GM12875 (cell line): ENCODE measurements around the gene IL26.
"Not testable (repeated sequence)": the region's sequence is repeated elsewhere in the genome, so short reads cannot be mapped to it uniquely, and the experiment has no call there.

ENCODE experiments used
- H3K4me3 ChIP-seq: one replicate; pipeline ENCODE4 v1.5.1; 2011; ENCODE audit warnings: low read depth, low read length, control low read depth
- TF ChIP-seq, protein P1 (sequence below): IDR thresholded peaks from 2 replicates; pipeline ENCODE4 v1.5.1; 2011; ENCODE audit warnings: low read depth, mild to moderate bottlenecking, control low read depth, inconsistent platforms, low read length, moderate library complexity, borderline replicate concordance; ENCODE audit not compliant: insufficient read depth

IL26 gene

GRCh38 chr12:68178774-68179439, 46.7 kb downstream of the IL26 start:
- TF ChIP-seq, protein P1, sequence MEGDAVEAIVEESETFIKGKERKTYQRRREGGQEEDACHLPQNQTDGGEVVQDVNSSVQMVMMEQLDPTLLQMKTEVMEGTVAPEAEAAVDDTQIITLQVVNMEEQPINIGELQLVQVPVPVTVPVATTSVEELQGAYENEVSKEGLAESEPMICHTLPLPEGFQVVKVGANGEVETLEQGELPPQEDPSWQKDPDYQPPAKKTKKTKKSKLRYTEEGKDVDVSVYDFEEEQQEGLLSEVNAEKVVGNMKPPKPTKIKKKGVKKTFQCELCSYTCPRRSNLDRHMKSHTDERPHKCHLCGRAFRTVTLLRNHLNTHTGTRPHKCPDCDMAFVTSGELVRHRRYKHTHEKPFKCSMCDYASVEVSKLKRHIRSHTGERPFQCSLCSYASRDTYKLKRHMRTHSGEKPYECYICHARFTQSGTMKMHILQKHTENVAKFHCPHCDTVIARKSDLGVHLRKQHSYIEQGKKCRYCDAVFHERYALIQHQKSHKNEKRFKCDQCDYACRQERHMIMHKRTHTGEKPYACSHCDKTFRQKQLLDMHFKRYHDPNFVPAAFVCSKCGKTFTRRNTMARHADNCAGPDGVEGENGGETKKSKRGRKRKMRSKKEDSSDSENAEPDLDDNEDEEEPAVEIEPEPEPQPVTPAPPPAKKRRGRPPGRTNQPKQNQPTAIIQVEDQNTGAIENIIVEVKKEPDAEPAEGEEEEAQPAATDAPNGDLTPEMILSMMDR = no peak
- H3K4me3 ChIP-seq = no peak overlapping the region

- no peak overlapping the region for H3K4me3 ChIP-seq
- TF ChIP-seq, protein P1 = no peak
Measured at GRCh38 chr12:68178184-68178583, 47.4 kb downstream of the IL26 start.

GRCh38 chr12:68177562-68177961, 48.0 kb downstream of the IL26 start:
- TF ChIP-seq, protein P1 = no peak
- no peak overlapping the region for H3K4me3 ChIP-seq

GRCh38 chr12:68176257-68176656, 49.4 kb downstream of the IL26 start:
- TF ChIP-seq, protein P1 = no peak
- no peak overlapping the region for H3K4me3 ChIP-seq

DNA sequence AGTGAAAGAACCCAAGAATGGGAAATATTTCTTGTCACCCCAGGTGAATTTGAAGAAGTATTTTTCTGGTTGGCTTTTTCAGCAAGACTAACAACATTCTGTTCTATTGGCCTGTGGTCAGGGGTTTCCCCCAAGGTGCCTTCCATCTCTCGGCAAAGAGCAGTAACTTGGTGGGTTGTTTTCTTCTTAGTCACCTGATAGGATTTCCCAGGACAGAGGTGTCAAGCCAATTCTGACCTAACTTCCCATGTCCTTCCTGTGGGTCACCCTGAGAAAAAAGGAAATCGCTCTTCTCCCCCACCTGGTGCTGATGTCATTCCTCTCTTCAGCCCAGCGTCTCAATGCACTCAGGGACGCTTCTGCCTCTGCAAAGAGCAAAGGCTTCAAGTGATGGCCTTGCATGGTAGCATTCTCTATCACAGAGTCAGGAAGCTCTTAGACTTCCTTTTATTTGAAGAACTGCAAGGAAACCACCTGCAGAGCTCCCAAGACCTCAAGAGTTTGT, 50.0 kb downstream of the IL26 start:
- H3K4me3 ChIP-seq = peak overlapping the region; percentile 5
- TF ChIP-seq, protein P1 = no peak

- H3K4me3 ChIP-seq = not testable (repeated sequence)
Measured at GRCh38 chr12:68174761-68175160, 50.8 kb downstream of the IL26 start.

GRCh38 chr12:68173792-68174191, 51.8 kb downstream of the IL26 start:
- TF ChIP-seq, protein P1 = no peak
- H3K4me3 ChIP-seq = no peak overlapping the region
